Measurements from ENCODE around the gene SPP1. TPM values are rescaled to one million over a fixed set of nuclear protein-coding genes. Genes with fewer than 3 reads are reported as not detected.

Gene SPP1
- total RNA-seq, 1 experiment from 2014 or later: not detected

GRCh38 chr4:87965501-87965975 lies 10.0 kb upstream of the SPP1 start:
- Histone ChIP-seq H3K9me2 (replicated peaks; ENCODE audit: low read length) (no peaks in the 10 kb centered on the region), H3K4me3 (ENCODE audit: low read length) (no peak overlapping the region), H3K79me2 (ENCODE audit: low read length) (no peaks in the 10 kb centered on the region), H3K9ac (ENCODE audit: low read length) (no peak overlapping the region), H4K20me1 (ENCODE audit: low read length) (no peaks in the 10 kb centered on the region), H2AFZ (ENCODE audit: low read length) (no peak overlapping the region), H3K9me3 (ENCODE audit: low read length) (no peaks in the 10 kb centered on the region), H3K36me3 (ENCODE audit: low read depth, low read length) (no peaks in the 10 kb centered on the region), H3K4me1 (ENCODE audit: insufficient read depth, low read length) (peaks cover 8% of the 10 kb centered on the region; the same call in 1 of the 2 replicates), H3K27ac (ENCODE audit: low read length) (no peak overlapping the region), H3K4me2 (ENCODE audit: low read length) (no peak overlapping the region), H3F3A (ENCODE audit: low read length, unreplicated experiment) (no peaks in the 10 kb centered on the region), H3K27me3 (ENCODE audit: low read length) (no peaks in the 10 kb centered on the region)
- no TSS peak for BruUV-seq (replicated peaks)
- DNase-seq: no peak
- no peak for ATAC-seq
- intact Hi-C loops (cut with micrococcal nuclease): no loop called here
- ChIA-PET POLR2A (ENCODE audit: unreplicated experiment) (no interaction called here), CTCF (interaction anchor here (0.6 kb wide), 1 partner anchor 112 kb away, joined by 3 read pairs; no protein-coding TSS in a partner anchor)
- no peak for TF ChIP-seq EZH2phosphoT487 (IDR thresholded peaks at IDR 0.05; ENCODE audit: borderline replicate concordance, low read length)
- no peak for TF ChIP-seq EZH2 (IDR thresholded peaks at IDR 0.05; ENCODE audit: low read length, unreplicated experiment)
- TF ChIP-seq CTCF (conservative IDR thresholded peaks at IDR 0.05; ENCODE audit: low read depth, low read length): no peak

GRCh38 chr4:87966095-87966496 lies 9.4 kb upstream of the SPP1 start:
- H3K9me2 ChIP-seq (replicated peaks; ENCODE audit: low read length): no peaks in the 10 kb centered on the region
- TF ChIP-seq CTCF (conservative IDR thresholded peaks at IDR 0.05; ENCODE audit: low read depth, low read length) (no peak), EZH2 (IDR thresholded peaks at IDR 0.05; ENCODE audit: low read length, unreplicated experiment) (no peak), EZH2phosphoT487 (IDR thresholded peaks at IDR 0.05; ENCODE audit: borderline replicate concordance, low read length) (no peak)
- DNase-seq (no peak), ATAC-seq (no peak)
- no peaks in the 10 kb centered on the region for H3F3A ChIP-seq (ENCODE audit: low read length, unreplicated experiment)
- no peaks in the 10 kb centered on the region for H4K20me1 ChIP-seq (ENCODE audit: low read length)
- H3K4me1 ChIP-seq (ENCODE audit: insufficient read depth, low read length): peaks cover 8% of the 10 kb centered on the region; the same call in 1 of the 2 replicates
- intact Hi-C loops (cut with micrococcal nuclease): no loop called here
- H3K4me2 ChIP-seq (ENCODE audit: low read length): no peak overlapping the region
- H3K36me3 ChIP-seq (ENCODE audit: low read depth, low read length): no peaks in the 10 kb centered on the region
- no peak overlapping the region for H3K4me3 ChIP-seq (ENCODE audit: low read length)
- POLR2A ChIA-PET (ENCODE audit: unreplicated experiment): no interaction called here
- H3K9ac ChIP-seq (ENCODE audit: low read length): no peak overlapping the region
- no peaks in the 10 kb centered on the region for H3K79me2 ChIP-seq (ENCODE audit: low read length)
- no TSS peak for BruUV-seq (replicated peaks)
- H3K9me3 ChIP-seq (ENCODE audit: low read length): no peaks in the 10 kb centered on the region
- H2AFZ ChIP-seq (ENCODE audit: low read length): no peak overlapping the region
- no peak overlapping the region for H3K27ac ChIP-seq (ENCODE audit: low read length)
- no peaks in the 10 kb centered on the region for H3K27me3 ChIP-seq (ENCODE audit: low read length)
- CTCF ChIA-PET: interaction anchor here (0.6 kb wide), 1 partner anchor 113 kb away, joined by 3 read pairs; no protein-coding TSS in a partner anchor

- H3K9me3 ChIP-seq (ENCODE audit: low read length): no peaks in the 10 kb centered on the region
- TF ChIP-seq EZH2 (IDR thresholded peaks at IDR 0.05; ENCODE audit: low read length, unreplicated experiment) (no peak), EZH2phosphoT487 (IDR thresholded peaks at IDR 0.05; ENCODE audit: borderline replicate concordance, low read length) (no peak), CTCF (conservative IDR thresholded peaks at IDR 0.05; ENCODE audit: low read depth, low read length) (no peak)
- H2AFZ ChIP-seq (ENCODE audit: low read length): no peak overlapping the region
- H3K27me3 ChIP-seq (ENCODE audit: low read length): no peaks in the 10 kb centered on the region
- intact Hi-C loops (cut with micrococcal nuclease): no loop called here
- no peak overlapping the region for H3K9ac ChIP-seq (ENCODE audit: low read length)
- no peak overlapping the region for H3K4me2 ChIP-seq (ENCODE audit: low read length)
- no peaks in the 10 kb centered on the region for H3F3A ChIP-seq (ENCODE audit: low read length, unreplicated experiment)
- ChIA-PET CTCF (no interaction called here), POLR2A (ENCODE audit: unreplicated experiment) (no interaction called here)
- H3K9me2 ChIP-seq (replicated peaks; ENCODE audit: low read length): no peaks in the 10 kb centered on the region
- no TSS peak for BruUV-seq (replicated peaks)
- H3K27ac ChIP-seq (ENCODE audit: low read length): no peak overlapping the region
- no peaks in the 10 kb centered on the region for H3K36me3 ChIP-seq (ENCODE audit: low read depth, low read length)
- H3K4me3 ChIP-seq (ENCODE audit: low read length): no peak overlapping the region
- no peaks in the 10 kb centered on the region for H3K79me2 ChIP-seq (ENCODE audit: low read length)
- peaks cover 3% of the 10 kb centered on the region; the same call in 1 of the 2 replicates for H3K4me1 ChIP-seq (ENCODE audit: insufficient read depth, low read length)
- no peak for ATAC-seq
- H4K20me1 ChIP-seq (ENCODE audit: low read length): no peaks in the 10 kb centered on the region
- no peak for DNase-seq
These were observed 8.3 kb upstream of the SPP1 start for GRCh38 chr4:87967193-87967592.
